ENCODE measurements around the gene ADCY10.

DNA sequence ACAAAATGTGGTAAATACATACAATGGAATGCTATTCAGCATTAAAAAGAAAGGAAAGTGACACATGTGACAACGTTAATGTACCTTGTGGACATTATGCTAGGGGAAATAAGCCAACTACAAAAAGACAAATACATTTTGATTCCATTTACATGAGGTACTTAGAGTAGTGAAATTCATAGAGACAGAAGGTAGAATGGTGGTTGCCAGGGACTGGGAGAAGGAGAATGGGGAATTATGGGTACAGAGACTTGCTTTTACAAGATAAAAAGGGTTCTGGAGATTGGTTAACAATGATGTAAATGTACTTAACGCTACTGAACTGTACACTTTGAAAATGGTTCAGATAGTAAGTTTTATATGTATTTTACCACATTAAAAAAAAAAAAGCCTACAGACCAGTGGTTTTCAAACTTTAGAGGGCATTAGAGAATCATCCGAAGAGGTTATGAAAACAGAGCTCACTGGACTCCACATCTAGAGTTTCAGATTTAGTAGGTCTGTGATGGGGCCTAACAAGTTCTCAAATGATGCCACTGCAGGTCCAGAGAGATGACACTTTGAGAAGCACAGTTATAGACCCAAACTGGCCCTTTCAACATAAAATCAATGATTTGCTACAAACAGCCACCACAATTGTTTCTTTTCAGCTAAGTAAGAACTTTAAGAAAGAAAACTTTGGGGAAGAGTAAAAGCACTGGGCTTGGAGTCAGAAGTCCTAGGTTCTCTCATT is 9.6 kb upstream of the ADCY10 start:
- TF ChIP-seq, protein P1, sequence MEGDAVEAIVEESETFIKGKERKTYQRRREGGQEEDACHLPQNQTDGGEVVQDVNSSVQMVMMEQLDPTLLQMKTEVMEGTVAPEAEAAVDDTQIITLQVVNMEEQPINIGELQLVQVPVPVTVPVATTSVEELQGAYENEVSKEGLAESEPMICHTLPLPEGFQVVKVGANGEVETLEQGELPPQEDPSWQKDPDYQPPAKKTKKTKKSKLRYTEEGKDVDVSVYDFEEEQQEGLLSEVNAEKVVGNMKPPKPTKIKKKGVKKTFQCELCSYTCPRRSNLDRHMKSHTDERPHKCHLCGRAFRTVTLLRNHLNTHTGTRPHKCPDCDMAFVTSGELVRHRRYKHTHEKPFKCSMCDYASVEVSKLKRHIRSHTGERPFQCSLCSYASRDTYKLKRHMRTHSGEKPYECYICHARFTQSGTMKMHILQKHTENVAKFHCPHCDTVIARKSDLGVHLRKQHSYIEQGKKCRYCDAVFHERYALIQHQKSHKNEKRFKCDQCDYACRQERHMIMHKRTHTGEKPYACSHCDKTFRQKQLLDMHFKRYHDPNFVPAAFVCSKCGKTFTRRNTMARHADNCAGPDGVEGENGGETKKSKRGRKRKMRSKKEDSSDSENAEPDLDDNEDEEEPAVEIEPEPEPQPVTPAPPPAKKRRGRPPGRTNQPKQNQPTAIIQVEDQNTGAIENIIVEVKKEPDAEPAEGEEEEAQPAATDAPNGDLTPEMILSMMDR (IDR thresholded peaks at IDR 0.05 in 4 of 5, conservative IDR thresholded peaks at IDR 0.05 in 1 of 5) = no peak
- no peak for TF ChIP-seq POLR2A (IDR thresholded peaks at IDR 0.05)

All from gastrocnemius medialis (tissue), 4 donors.